K562 (cell line): ENCODE data around the gene SMG5. TPM values are rescaled to one million over a fixed set of nuclear protein-coding genes. Genes with fewer than 3 reads are reported as not detected.

Experiments
- BRD4 ChIP-seq: fragments of 200-600 bp; sonication (generic); IDR thresholded peaks from 2 replicates; pipeline ENCODE4 v1.6.1; 2017; ENCODE audit warnings: inconsistent platforms
- CBFA2T3 ChIP-seq: fragments of 450-650 bp; IDR thresholded peaks from 2 replicates; pipeline ENCODE4 v1.6.1; 2017
- CBX8 ChIP-seq: fragments of 200-600 bp; sonication (generic); IDR thresholded peaks from 2 replicates; pipeline ENCODE4 v1.6.1; 2012; ENCODE audit warnings: borderline replicate concordance, mixed run types, low read depth, mild to moderate bottlenecking, moderate library complexity, mixed read lengths, low read length, control low read depth, inconsistent platforms; ENCODE audit not compliant: poor library complexity, severe bottlenecking; ENCODE audit errors: extremely low read depth
- EGR1 ChIP-seq: fragments of 450-650 bp; conservative IDR thresholded peaks from 2 replicates; pipeline ENCODE4 v1.6.1; 2017; ENCODE audit warnings: mild to moderate bottlenecking
- GABPB1 ChIP-seq: sonication (generic); formaldehyde crosslinking; IDR thresholded peaks from 2 replicates; pipeline ENCODE4 v1.8.0; 2022; ENCODE audit warnings: mild to moderate bottlenecking, missing genetic modification reagents
- MAFF ChIP-seq: IDR thresholded peaks from 2 replicates; pipeline ENCODE4 v1.6.1; 2012; ENCODE audit warnings: low read length, improper control_type of control experiment
- RHOXF2B ChIP-seq: fragments of 250-450 bp; sonication (Bioruptor Pico); conservative IDR thresholded peaks from 2 replicates; pipeline ENCODE4 v1.5.1; 2021
- polyA plus RNA-seq, 8 experiments: library from polyadenylated mRNA; depleted of rRNA in 4 of 8; stranded (reverse) in 5 of 8; unstranded in 3 of 8; fragments of >200 nt; fragmentation: Nextera tagmentation in 2 of 8; fragmentation: Illumina TruSeq in 1 of 8; extraction: Ambion mirVana in 2 of 8; extraction: Trizol in 1 of 8; gene quantifications; 2 replicates each; pipeline versions ENCODE4 v1.2.1 to v1.2.3, GENCODE V29; 2011 to 2014; ENCODE audit warnings: inconsistent platforms in 1 of 8, missing spikeins in 1 of 8
- total RNA-seq, 7 experiments: library from RNA; depleted of rRNA in 6 of 7; stranded (reverse); fragments of >200 nt in 6 of 7; fragmentation: Illumina TruSeq in 2 of 7; extraction: Trizol in 2 of 7; gene quantifications; 2 replicates each; pipeline versions ENCODE4 v1.2.1 to v1.2.3, GENCODE V29; 2011 to 2021; ENCODE audit warnings: low replicate concordance in 1 of 7
- TF ChIP-seq, protein P1 (sequence below), 2 experiments: fragments of 450-650 bp; IDR thresholded peaks; 2 replicates each; pipeline ENCODE4 v1.6.1; 2016; ENCODE audit warnings: mild to moderate bottlenecking in 2 of 2, borderline replicate concordance in 1 of 2, low read depth in 1 of 2, moderate library complexity in 1 of 2
- TF ChIP-seq, protein P2 (sequence below), 2 experiments: IDR thresholded peaks in 1 of 2; conservative IDR thresholded peaks in 1 of 2; 2 replicates each; pipeline ENCODE4 v1.6.1; 2016; ENCODE audit warnings: low read depth in 2 of 2, mild to moderate bottlenecking in 1 of 2, missing compliant biosample characterization in 1 of 2, missing genetic modification characterization in 1 of 2, moderate library complexity in 1 of 2
- TF ChIP-seq, protein P3 (sequence below): sonication (generic); formaldehyde crosslinking; IDR thresholded peaks from 2 replicates; pipeline ENCODE4 v1.9.0; 2022; ENCODE audit warnings: mild to moderate bottlenecking, missing genetic modification reagents
- TF ChIP-seq, protein P4 (sequence below): IDR thresholded peaks from 2 replicates; pipeline ENCODE4 v1.6.1; 2011; ENCODE audit warnings: borderline replicate concordance, low read depth, mild to moderate bottlenecking, moderate library complexity, low read length; ENCODE audit not compliant: insufficient read depth, poor library complexity, severe bottlenecking

Gene SMG5
- total and polyA plus RNA-seq, 9 of the 15 experiments (the other 6 are each of a cell fraction or from before 2014, with no cell fraction given): 1.4 to 85.9 (median 53.0) TPM

DNA sequence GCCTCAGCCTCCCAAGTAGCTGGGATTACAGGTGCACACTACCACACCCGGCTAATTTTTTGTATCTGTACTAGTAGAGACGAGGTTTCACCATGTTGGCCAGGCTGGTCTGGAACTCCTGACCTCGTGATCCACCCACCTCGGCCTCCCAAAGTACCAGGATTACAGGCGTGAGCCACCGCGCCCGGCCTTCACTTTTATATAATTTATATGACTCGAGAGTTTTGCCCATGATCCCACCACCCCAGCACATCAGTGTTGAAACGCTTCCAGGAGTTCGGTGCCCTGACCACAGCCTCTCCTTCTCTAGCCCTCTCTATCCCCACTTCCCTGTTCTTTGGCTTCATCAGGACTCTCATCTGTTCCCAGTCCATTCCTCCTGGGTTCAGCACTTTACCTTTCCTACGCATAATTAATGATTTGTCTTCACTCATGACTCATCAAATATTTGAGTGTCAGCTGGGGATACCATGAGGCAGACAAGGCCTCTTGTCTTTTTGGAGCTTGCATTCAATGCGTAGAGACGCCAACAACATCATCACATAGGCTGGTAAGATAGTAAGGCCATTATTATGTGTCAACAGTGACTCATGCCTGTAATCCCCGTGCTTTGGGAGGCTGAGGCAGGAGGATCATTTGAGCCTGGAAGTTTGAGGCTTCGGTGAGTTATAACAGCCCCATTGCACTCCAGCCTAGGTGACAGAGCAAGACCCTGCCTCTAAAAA lies 68.4 kb downstream of the SMG5 start (continued):
- TF ChIP-seq, protein P1, sequence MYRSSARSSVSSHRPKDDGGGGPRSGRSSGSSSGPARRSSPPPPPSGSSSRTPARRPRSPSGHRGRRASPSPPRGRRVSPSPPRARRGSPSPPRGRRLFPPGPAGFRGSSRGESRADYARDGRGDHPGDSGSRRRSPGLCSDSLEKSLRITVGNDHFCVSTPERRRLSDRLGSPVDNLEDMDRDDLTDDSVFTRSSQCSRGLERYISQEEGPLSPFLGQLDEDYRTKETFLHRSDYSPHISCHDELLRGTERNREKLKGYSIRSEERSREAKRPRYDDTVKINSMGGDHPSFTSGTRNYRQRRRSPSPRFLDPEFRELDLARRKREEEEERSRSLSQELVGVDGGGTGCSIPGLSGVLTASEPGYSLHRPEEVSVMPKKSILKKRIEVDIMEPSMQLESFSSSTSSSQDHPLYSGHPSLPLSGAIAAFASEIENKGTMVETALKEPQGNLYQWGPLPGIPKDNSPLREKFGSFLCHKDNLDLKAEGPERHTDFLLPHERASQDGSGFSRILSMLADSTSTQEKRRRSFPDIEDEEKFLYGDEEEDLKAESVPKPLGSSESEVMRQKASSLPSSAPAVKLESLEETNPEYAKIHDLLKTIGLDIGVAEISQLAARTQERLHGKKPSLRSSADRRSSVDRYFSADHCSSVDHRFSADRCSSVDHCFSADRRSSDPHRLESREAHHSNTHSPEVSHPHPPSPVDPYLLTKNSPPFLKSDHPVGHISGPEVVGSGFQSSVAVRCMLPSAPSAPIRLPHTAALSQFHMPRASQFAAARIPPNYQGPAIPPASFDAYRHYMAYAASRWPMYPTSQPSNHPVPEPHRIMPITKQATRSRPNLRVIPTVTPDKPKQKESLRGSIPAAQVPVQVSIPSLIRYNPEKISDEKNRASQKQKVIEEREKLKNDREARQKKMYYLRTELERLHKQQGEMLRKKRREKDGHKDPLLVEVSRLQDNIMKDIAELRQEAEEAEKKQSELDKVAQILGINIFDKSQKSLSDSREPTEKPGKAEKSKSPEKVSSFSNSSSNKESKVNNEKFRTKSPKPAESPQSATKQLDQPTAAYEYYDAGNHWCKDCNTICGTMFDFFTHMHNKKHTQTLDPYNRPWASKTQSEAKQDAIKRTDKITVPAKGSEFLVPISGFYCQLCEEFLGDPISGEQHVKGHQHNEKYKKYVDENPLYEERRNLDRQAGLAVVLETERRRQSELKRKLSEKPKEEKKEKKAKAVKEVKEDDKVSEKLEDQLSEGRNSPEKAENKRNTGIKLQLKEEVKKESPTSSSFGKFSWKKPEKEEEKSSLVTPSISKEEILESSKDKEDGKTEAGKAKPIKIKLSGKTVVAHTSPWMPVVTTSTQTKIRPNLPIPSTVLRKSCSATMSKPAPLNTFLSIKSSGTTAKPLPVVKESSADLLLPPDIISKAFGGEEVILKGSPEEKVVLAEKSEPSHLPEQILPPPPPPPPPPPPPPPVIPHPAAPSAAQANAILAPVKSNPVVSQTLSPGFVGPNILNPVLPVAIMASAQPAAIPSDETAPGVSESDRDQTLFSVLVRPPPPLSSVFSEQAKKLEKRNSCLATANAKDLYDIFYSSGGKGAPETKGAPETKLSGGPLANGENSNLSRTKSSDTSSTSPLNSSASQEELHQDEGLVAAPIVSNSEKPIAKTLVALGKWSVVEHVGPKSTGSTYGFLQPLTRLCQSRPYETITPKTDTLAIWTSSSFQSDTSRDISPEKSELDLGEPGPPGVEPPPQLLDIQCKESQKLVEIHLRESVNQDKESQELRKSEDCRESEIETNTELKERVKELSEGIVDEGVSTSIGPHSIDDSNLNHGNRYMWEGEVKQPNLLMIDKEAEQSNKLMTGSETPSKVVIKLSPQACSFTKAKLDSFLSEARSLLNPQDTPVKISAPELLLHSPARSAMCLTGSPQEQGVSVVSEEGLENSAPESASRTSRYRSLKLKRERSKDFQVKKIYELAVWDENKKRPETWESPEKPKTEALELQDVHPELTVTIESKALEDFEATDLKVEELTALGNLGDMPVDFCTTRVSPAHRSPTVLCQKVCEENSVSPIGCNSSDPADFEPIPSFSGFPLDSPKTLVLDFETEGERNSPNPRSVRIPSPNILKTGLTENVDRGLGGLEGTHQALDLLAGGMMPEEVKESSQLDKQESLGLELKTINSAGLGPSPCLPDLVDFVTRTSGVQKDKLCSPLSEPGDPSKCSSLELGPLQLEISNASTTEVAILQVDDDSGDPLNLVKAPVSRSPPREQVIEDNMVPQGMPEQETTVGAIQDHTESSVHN (IDR thresholded peaks at IDR 0.05; ENCODE audit: borderline replicate concordance in 1 of 2, low read depth in 1 of 2): 0 out of 4 replicates have a peak, but pooled peaks of 1 of the 2 experiments have one; percentile 55
- peak; percentile 89 for TF ChIP-seq MAFF
- peak; percentile 44; the same call in 1 of the 2 replicates for TF ChIP-seq CBFA2T3
- TF ChIP-seq, protein P2, sequence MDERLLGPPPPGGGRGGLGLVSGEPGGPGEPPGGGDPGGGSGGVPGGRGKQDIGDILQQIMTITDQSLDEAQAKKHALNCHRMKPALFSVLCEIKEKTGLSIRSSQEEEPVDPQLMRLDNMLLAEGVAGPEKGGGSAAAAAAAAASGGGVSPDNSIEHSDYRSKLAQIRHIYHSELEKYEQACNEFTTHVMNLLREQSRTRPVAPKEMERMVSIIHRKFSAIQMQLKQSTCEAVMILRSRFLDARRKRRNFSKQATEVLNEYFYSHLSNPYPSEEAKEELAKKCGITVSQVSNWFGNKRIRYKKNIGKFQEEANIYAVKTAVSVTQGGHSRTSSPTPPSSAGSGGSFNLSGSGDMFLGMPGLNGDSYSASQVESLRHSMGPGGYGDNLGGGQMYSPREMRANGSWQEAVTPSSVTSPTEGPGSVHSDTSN (CRISPR knock-in tag; IDR thresholded peaks at IDR 0.05; ENCODE audit: low read depth): no peak
- TF ChIP-seq, protein P2 (tag; conservative IDR thresholded peaks at IDR 0.05; ENCODE audit: low read depth): peak; percentile 76
- TF ChIP-seq CBX8: no peak
- TF ChIP-seq, protein P3, sequence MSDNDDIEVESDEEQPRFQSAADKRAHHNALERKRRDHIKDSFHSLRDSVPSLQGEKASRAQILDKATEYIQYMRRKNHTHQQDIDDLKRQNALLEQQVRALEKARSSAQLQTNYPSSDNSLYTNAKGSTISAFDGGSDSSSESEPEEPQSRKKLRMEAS: peak; percentile 33; the same call in 1 of the 2 replicates
- TF ChIP-seq BRD4: no peak
- TF ChIP-seq, protein P4, sequence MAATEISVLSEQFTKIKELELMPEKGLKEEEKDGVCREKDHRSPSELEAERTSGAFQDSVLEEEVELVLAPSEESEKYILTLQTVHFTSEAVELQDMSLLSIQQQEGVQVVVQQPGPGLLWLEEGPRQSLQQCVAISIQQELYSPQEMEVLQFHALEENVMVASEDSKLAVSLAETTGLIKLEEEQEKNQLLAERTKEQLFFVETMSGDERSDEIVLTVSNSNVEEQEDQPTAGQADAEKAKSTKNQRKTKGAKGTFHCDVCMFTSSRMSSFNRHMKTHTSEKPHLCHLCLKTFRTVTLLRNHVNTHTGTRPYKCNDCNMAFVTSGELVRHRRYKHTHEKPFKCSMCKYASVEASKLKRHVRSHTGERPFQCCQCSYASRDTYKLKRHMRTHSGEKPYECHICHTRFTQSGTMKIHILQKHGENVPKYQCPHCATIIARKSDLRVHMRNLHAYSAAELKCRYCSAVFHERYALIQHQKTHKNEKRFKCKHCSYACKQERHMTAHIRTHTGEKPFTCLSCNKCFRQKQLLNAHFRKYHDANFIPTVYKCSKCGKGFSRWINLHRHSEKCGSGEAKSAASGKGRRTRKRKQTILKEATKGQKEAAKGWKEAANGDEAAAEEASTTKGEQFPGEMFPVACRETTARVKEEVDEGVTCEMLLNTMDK: no peak
- no peak for TF ChIP-seq GABPB1
- TF ChIP-seq RHOXF2B (CRISPR knock-in tag): no peak
- 0 out of 2 replicates have a peak, but pooled peaks have one; percentile 17 for TF ChIP-seq EGR1
